Measurements from ENCODE around the gene RAPGEF5.

The RAPGEF5 gene

GRCh38 chr7:22088827-22089226 is 268.1 kb downstream of the RAPGEF5 start:
- DNase-seq, result no peak
- H3K4me3 ChIP-seq (ENCODE audit: low read depth, low read length), result no peak overlapping the region
- H3K4me2 ChIP-seq (ENCODE audit: low read length), result no peak overlapping the region
- no peaks in the 10 kb centered on the region for H3K79me1 ChIP-seq (ENCODE audit: low read length)
- no peaks in the 10 kb centered on the region for H3K27me3 ChIP-seq (ENCODE audit: insufficient read depth, low read length)
- no peak overlapping the region for H3K14ac ChIP-seq (ENCODE audit: low read length)
- no peak overlapping the region for H3K27ac ChIP-seq (ENCODE audit: low read depth, low read length)
- no peak overlapping the region for H3K18ac ChIP-seq (ENCODE audit: low read length)
- H3K9ac ChIP-seq (ENCODE audit: low read length), result no peak overlapping the region
- no peak overlapping the region for H2BK12ac ChIP-seq (ENCODE audit: low read length)
- no peak overlapping the region for H2BK120ac ChIP-seq (ENCODE audit: insufficient read depth, low read length, poor library complexity)
- H3K4me1 ChIP-seq (ENCODE audit: control insufficient read depth in 1 of 2, insufficient read depth in 2 of 2, low read length in 2 of 2), result peaks cover 5 to 8% of the 10 kb centered on the region in 2 experiments
- H4K12ac ChIP-seq (ENCODE audit: low read depth, low read length), result no peak overlapping the region
- no peak overlapping the region for H4K91ac ChIP-seq (ENCODE audit: low read depth, low read length)
- no peak overlapping the region for H2AK5ac ChIP-seq (ENCODE audit: low read length)
- H3K79me2 ChIP-seq (ENCODE audit: control insufficient read depth, insufficient read depth, low read length, poor library complexity), result no peaks in the 10 kb centered on the region
- H2BK5ac ChIP-seq (ENCODE audit: low read depth, low read length, poor library complexity), result no peak overlapping the region
- H3K36me3 ChIP-seq (ENCODE audit: control insufficient read depth in 1 of 2, insufficient read depth in 2 of 2, low read length in 2 of 2), result no peaks in the 10 kb centered on the region
- no peak overlapping the region for H2AFZ ChIP-seq (ENCODE audit: insufficient read depth, low read length, poor library complexity)
- no peak overlapping the region for H3K4ac ChIP-seq (ENCODE audit: low read depth, low read length)
- peaks cover 10% of the 10 kb centered on the region for H3K9me3 ChIP-seq (ENCODE audit: insufficient read depth, low read depth, low read length)
- no peak overlapping the region for H3K23ac ChIP-seq (ENCODE audit: low read length)
- no peak overlapping the region for H4K8ac ChIP-seq (ENCODE audit: low read depth, low read length)

GRCh38 chr7:22087861-22088260 is 269.1 kb downstream of the RAPGEF5 start:
- H2BK120ac ChIP-seq (ENCODE audit: insufficient read depth, low read length, poor library complexity), result no peak overlapping the region
- H3K4me3 ChIP-seq (ENCODE audit: low read depth, low read length), result no peak overlapping the region
- no peak overlapping the region for H3K27ac ChIP-seq (ENCODE audit: low read depth, low read length)
- H2BK5ac ChIP-seq (ENCODE audit: low read depth, low read length, poor library complexity), result no peak overlapping the region
- H3K4me2 ChIP-seq (ENCODE audit: low read length), result no peak overlapping the region
- no peak overlapping the region for H3K9ac ChIP-seq (ENCODE audit: low read length)
- no peaks in the 10 kb centered on the region for H3K27me3 ChIP-seq (ENCODE audit: insufficient read depth, low read length)
- H3K4me1 ChIP-seq (ENCODE audit: control insufficient read depth in 1 of 2, insufficient read depth in 2 of 2, low read length in 2 of 2), result peaks cover 4 to 6% of the 10 kb centered on the region in 2 experiments
- H3K14ac ChIP-seq (ENCODE audit: low read length), result no peak overlapping the region
- no peak overlapping the region for H2AK5ac ChIP-seq (ENCODE audit: low read length)
- H2AFZ ChIP-seq (ENCODE audit: insufficient read depth, low read length, poor library complexity), result no peak overlapping the region
- no peak overlapping the region for H4K12ac ChIP-seq (ENCODE audit: low read depth, low read length)
- no peak overlapping the region for H4K8ac ChIP-seq (ENCODE audit: low read depth, low read length)
- H4K91ac ChIP-seq (ENCODE audit: low read depth, low read length), result no peak overlapping the region
- no peak for DNase-seq
- peaks cover 10% of the 10 kb centered on the region for H3K9me3 ChIP-seq (ENCODE audit: insufficient read depth, low read depth, low read length)
- WGBS (ENCODE audit: extremely low coverage, insufficient coverage, insufficient read length), result no CpG with 5 or more reads among the region's 6 CpGs
- no peaks in the 10 kb centered on the region for H3K36me3 ChIP-seq (ENCODE audit: control insufficient read depth in 1 of 2, insufficient read depth in 2 of 2, low read length in 2 of 2)
- H2BK12ac ChIP-seq (ENCODE audit: low read length), result no peak overlapping the region
- H3K4ac ChIP-seq (ENCODE audit: low read depth, low read length), result no peak overlapping the region
- H3K79me1 ChIP-seq (ENCODE audit: low read length), result peaks cover 2% of the 10 kb centered on the region
- H3K18ac ChIP-seq (ENCODE audit: low read length), result no peak overlapping the region
- no peak overlapping the region for H3K23ac ChIP-seq (ENCODE audit: low read length)
- no peaks in the 10 kb centered on the region for H3K79me2 ChIP-seq (ENCODE audit: control insufficient read depth, insufficient read depth, low read length, poor library complexity)

- H4K12ac ChIP-seq (ENCODE audit: low read depth, low read length), result no peak overlapping the region
- H3K27me3 ChIP-seq (ENCODE audit: insufficient read depth, low read length), result no peaks in the 10 kb centered on the region
- H2AK5ac ChIP-seq (ENCODE audit: low read length), result no peak overlapping the region
- peaks cover 3% of the 10 kb centered on the region for H3K9me3 ChIP-seq (ENCODE audit: insufficient read depth, low read depth, low read length)
- peak overlapping the region; percentile 81 for H3K4me2 ChIP-seq (ENCODE audit: low read length)
- H3K36me3 ChIP-seq (ENCODE audit: control insufficient read depth in 1 of 2, insufficient read depth in 2 of 2, low read length in 2 of 2), result no peaks in the 10 kb centered on the region
- no peak for DNase-seq
- no peak overlapping the region for H2BK5ac ChIP-seq (ENCODE audit: low read depth, low read length, poor library complexity)
- H3K4me3 ChIP-seq (ENCODE audit: low read depth, low read length), result peak overlapping the region; percentile 74
- no peak overlapping the region for H3K9ac ChIP-seq (ENCODE audit: low read length)
- H3K18ac ChIP-seq (ENCODE audit: low read length), result no peak overlapping the region
- H4K91ac ChIP-seq (ENCODE audit: low read depth, low read length), result no peak overlapping the region
- WGBS (ENCODE audit: extremely low coverage, insufficient coverage, insufficient read length), result no CpG with 5 or more reads among the region's 10 CpGs
- H2BK120ac ChIP-seq (ENCODE audit: insufficient read depth, low read length, poor library complexity), result no peak overlapping the region
- H3K27ac ChIP-seq (ENCODE audit: low read depth, low read length), result no peak overlapping the region
- H3K14ac ChIP-seq (ENCODE audit: low read length), result no peak overlapping the region
- peak overlapping the region; percentile 41 for H2AFZ ChIP-seq (ENCODE audit: insufficient read depth, low read length, poor library complexity)
- H3K4ac ChIP-seq (ENCODE audit: low read depth, low read length), result no peak overlapping the region
- H4K8ac ChIP-seq (ENCODE audit: low read depth, low read length), result peak overlapping the region; percentile 85
- no peak overlapping the region for H3K23ac ChIP-seq (ENCODE audit: low read length)
- peaks cover 2% of the 10 kb centered on the region for H3K79me1 ChIP-seq (ENCODE audit: low read length)
- H3K4me1 ChIP-seq (ENCODE audit: control insufficient read depth in 1 of 2, insufficient read depth in 2 of 2, low read length in 2 of 2), result peaks cover 0 to 3% of the 10 kb centered on the region in 2 experiments
- H3K79me2 ChIP-seq (ENCODE audit: control insufficient read depth, insufficient read depth, low read length, poor library complexity), result no peaks in the 10 kb centered on the region
- no peak overlapping the region for H2BK12ac ChIP-seq (ENCODE audit: low read length)
Measured at GRCh38 chr7:22083704-22084240, 273.2 kb downstream of the RAPGEF5 start.

- peaks cover 3% of the 10 kb centered on the region for H3K9me3 ChIP-seq (ENCODE audit: insufficient read depth, low read depth, low read length)
- H3K23ac ChIP-seq (ENCODE audit: low read length), result no peak overlapping the region
- no peaks in the 10 kb centered on the region for H3K79me2 ChIP-seq (ENCODE audit: control insufficient read depth, insufficient read depth, low read length, poor library complexity)
- H2BK12ac ChIP-seq (ENCODE audit: low read length), result no peak overlapping the region
- H2AK5ac ChIP-seq (ENCODE audit: low read length), result no peak overlapping the region
- peak; percentile 51 to 69 for DNase-seq
- H3K4ac ChIP-seq (ENCODE audit: low read depth, low read length), result no peak overlapping the region
- peak overlapping the region; percentile 20 for H4K91ac ChIP-seq (ENCODE audit: low read depth, low read length)
- peaks cover 0 to 3% of the 10 kb centered on the region in 2 experiments for H3K4me1 ChIP-seq (ENCODE audit: control insufficient read depth in 1 of 2, insufficient read depth in 2 of 2, low read length in 2 of 2)
- peak overlapping the region; percentile 74 for H3K4me3 ChIP-seq (ENCODE audit: low read depth, low read length)
- no peaks in the 10 kb centered on the region for H3K36me3 ChIP-seq (ENCODE audit: control insufficient read depth in 1 of 2, insufficient read depth in 2 of 2, low read length in 2 of 2)
- H3K27ac ChIP-seq (ENCODE audit: low read depth, low read length), result no peak overlapping the region
- H2BK120ac ChIP-seq (ENCODE audit: insufficient read depth, low read length, poor library complexity), result no peak overlapping the region
- H2BK5ac ChIP-seq (ENCODE audit: low read depth, low read length, poor library complexity), result no peak overlapping the region
- peak overlapping the region; percentile 11 for H4K12ac ChIP-seq (ENCODE audit: low read depth, low read length)
- no peaks in the 10 kb centered on the region for H3K27me3 ChIP-seq (ENCODE audit: insufficient read depth, low read length)
- no CpG with 5 or more reads among the region's 55 CpGs for WGBS (ENCODE audit: extremely low coverage, insufficient coverage, insufficient read length)
- H2AFZ ChIP-seq (ENCODE audit: insufficient read depth, low read length, poor library complexity), result peak overlapping the region; percentile 62
- H3K14ac ChIP-seq (ENCODE audit: low read length), result no peak overlapping the region
- peaks cover 2% of the 10 kb centered on the region for H3K79me1 ChIP-seq (ENCODE audit: low read length)
- peak overlapping the region; percentile 81 for H3K4me2 ChIP-seq (ENCODE audit: low read length)
- peak overlapping the region; percentile 85 for H4K8ac ChIP-seq (ENCODE audit: low read depth, low read length)
- peak overlapping the region; percentile 63 for H3K9ac ChIP-seq (ENCODE audit: low read length)
- H3K18ac ChIP-seq (ENCODE audit: low read length), result no peak overlapping the region
Measured at GRCh38 chr7:22082886-22083703, 273.9 kb downstream of the RAPGEF5 start.

All from trophoblast cell (in vitro differentiated cells and primary cell).